ENCODE data around the gene SLC2A5.

Gene SLC2A5

DNA sequence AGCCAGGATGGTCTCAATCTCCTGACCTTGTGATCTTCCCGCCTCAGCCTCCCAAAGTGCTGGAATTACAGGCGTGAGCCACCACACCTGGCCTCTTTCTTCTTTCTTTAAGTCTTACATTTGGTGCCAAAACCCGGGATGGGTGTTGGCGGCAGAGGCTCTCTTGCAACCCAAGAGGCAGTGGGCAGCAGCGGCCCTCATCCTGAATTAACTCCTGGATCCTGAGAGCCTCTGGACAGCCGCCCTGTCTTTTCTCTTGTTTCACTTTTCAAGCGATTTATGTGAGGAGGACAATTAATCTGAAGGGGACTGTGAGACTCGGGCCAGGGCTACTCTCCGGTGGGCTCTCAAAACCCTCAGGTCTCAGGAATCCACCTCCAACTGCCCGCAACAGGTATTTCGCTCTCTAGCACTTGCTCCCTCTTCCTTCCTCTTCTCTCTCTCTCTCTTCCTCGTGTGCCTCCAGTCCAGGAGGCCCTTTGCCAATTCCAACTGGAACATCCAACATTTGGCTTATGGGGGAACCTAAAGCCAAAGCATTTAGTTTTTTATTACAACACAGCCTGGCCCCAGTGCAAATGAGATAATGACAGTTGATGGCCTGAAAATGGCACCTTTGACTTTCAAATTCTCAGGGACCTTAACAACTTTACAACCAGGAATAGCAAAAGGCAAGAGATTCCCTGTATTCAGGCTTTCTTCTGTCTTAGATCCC lies 18.1 kb upstream of the SLC2A5 start:
- DNase-seq, result no peak
- TF ChIP-seq, protein P1, sequence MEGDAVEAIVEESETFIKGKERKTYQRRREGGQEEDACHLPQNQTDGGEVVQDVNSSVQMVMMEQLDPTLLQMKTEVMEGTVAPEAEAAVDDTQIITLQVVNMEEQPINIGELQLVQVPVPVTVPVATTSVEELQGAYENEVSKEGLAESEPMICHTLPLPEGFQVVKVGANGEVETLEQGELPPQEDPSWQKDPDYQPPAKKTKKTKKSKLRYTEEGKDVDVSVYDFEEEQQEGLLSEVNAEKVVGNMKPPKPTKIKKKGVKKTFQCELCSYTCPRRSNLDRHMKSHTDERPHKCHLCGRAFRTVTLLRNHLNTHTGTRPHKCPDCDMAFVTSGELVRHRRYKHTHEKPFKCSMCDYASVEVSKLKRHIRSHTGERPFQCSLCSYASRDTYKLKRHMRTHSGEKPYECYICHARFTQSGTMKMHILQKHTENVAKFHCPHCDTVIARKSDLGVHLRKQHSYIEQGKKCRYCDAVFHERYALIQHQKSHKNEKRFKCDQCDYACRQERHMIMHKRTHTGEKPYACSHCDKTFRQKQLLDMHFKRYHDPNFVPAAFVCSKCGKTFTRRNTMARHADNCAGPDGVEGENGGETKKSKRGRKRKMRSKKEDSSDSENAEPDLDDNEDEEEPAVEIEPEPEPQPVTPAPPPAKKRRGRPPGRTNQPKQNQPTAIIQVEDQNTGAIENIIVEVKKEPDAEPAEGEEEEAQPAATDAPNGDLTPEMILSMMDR (IDR thresholded peaks at IDR 0.05; ENCODE audit: low read depth, low read length), result no peak
- Histone ChIP-seq H3K36me3 (no peaks in the 10 kb centered on the region), H3K9me3 (ENCODE audit: severe bottlenecking) (peaks cover 4% of the 10 kb centered on the region), H3K4me3 (ENCODE audit: low read depth, low read length) (no peak overlapping the region), H3K27me3 (ENCODE audit: insufficient read depth, low read depth, severe bottlenecking) (no peaks in the 10 kb centered on the region), H3K27ac (no peak overlapping the region)

DNA sequence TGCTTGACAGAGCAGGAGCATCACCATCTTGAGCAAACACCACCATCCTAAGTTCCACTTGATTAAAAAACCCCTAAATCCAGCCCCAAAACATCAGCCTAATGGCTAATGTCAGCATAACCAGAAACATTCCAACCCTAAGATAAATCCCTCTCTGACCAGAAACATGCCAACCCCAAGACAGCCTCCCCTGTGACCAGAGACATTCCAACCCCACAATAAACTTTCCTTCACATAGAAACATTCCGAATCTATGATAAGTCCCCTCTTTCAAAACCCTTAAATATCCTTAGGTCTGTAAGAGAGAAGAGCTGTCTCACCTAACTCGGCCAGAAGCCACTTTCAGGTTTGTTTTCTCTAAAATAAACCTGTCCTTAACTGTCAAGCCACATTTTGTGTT lies 17.4 kb upstream of the SLC2A5 start:
- TF ChIP-seq, protein P1 (IDR thresholded peaks at IDR 0.05; ENCODE audit: low read depth, low read length), result no peak
- Histone ChIP-seq H3K4me3 (ENCODE audit: low read depth, low read length) (no peak overlapping the region), H3K27me3 (ENCODE audit: insufficient read depth, low read depth, severe bottlenecking) (no peaks in the 10 kb centered on the region), H3K36me3 (no peaks in the 10 kb centered on the region), H3K27ac (no peak overlapping the region), H3K9me3 (ENCODE audit: severe bottlenecking) (peaks cover 4% of the 10 kb centered on the region)
- DNase-seq, result no peak

DNA sequence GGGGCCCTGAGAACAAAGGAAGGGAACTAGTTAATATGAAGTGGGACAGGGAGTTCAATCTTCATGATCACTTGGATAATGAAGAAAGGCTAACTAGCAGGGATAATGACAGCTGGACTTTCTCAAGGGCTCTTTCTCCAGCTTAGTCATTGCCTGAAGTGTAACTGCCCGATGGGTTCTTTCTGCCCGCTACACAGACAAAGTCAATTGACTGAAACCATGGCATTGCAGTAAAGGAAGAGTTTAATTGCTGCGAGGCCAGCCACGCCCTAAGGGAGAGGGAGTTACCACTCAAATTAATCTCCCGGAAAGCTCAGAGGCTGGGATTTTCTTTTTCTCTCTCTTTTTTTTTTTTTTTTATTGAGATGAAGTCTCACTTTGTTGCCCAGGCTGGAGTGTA lies 16.6 kb upstream of the SLC2A5 start:
- H3K27me3 ChIP-seq (ENCODE audit: insufficient read depth, low read depth, severe bottlenecking), result no peaks in the 10 kb centered on the region
- H3K27ac ChIP-seq, result no peak overlapping the region
- H3K9me3 ChIP-seq (ENCODE audit: severe bottlenecking), result peaks cover 4% of the 10 kb centered on the region
- no peak for DNase-seq
- TF ChIP-seq, protein P1 (IDR thresholded peaks at IDR 0.05; ENCODE audit: low read depth, low read length), result no peak
- H3K36me3 ChIP-seq, result no peaks in the 10 kb centered on the region
- H3K4me3 ChIP-seq (ENCODE audit: low read depth, low read length), result no peak overlapping the region

DNA sequence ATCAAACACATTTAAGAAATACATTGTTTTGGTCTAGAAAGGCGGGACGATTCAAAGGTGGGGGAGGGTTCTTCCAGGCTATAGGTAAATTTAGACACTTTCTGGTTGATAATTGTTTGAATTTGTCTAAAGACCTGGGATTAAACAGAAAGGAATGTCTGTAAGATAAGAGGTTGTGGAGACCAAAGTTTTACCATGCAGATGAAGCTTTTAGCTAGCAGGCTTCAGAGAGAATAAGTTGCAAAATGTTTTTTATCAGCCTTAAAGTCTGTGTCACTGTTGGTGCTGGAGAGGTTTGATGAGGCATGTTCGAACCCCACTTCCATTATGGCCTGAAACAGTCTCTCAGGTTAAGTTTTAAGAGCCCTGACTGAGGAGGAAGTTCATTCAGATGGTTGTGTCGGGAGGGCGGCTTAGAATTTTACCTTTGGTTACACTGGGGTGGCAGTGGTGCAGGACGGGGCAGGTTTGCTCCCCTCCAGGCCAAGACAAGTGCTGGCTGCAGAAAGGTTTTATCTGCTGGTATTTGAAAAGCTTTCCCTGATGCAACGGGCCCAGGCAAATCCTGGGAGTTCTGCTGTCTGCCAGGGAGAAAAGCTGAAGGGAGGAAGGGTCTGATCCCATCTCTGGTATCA lies 16.0 kb upstream of the SLC2A5 start:
- Histone ChIP-seq H3K9me3 (ENCODE audit: severe bottlenecking) (peaks cover 4% of the 10 kb centered on the region), H3K27ac (no peak overlapping the region), H3K36me3 (no peaks in the 10 kb centered on the region), H3K27me3 (ENCODE audit: insufficient read depth, low read depth, severe bottlenecking) (no peaks in the 10 kb centered on the region), H3K4me3 (ENCODE audit: low read depth, low read length) (no peak overlapping the region)
- no peak for DNase-seq
- TF ChIP-seq, protein P1 (IDR thresholded peaks at IDR 0.05; ENCODE audit: low read depth, low read length), result no peak

DNA sequence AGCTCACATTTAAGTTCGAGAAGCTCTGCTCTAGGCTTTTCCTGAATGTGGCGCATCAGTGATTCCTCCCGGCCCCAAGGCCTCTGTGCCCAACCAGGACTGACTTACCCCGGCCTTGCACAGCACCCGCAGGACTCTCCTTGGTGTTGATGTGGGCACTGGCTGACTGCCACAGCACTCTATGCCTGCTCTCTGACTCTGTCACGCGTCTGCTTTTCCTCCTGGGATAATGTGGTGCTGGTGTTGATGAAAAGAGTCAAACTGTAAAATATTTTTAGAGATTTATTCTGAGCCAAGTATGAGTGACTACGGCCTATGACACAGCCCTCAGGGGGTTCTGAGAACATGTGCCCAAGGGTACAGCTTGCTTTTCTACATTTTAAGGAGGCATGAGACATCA lies 15.5 kb upstream of the SLC2A5 start:
- DNase-seq, result no peak
- H3K36me3 ChIP-seq, result no peaks in the 10 kb centered on the region
- no peak overlapping the region for H3K4me3 ChIP-seq (ENCODE audit: low read depth, low read length)
- TF ChIP-seq, protein P1 (IDR thresholded peaks at IDR 0.05; ENCODE audit: low read depth, low read length), result no peak
- peaks cover 4% of the 10 kb centered on the region for H3K9me3 ChIP-seq (ENCODE audit: severe bottlenecking)
- H3K27ac ChIP-seq, result no peak overlapping the region
- H3K27me3 ChIP-seq (ENCODE audit: insufficient read depth, low read depth, severe bottlenecking), result no peaks in the 10 kb centered on the region
